Calu3 (cell line): ENCODE measurements around the gene NPDC1. TPM values are rescaled to one million over a fixed set of nuclear protein-coding genes. Genes with fewer than 3 reads are reported as not detected.

Source experiments
- BruUV-seq: library from RNA; stranded (reverse); fragments of 400-500 nt; replicated peaks from 2 replicates; lab custom pipeline; 2021; lab: Mats Ljungman, UMichigan
- CTCF ChIA-PET: fragments of 300-600 bp; sonication (Branson Sonifier 250); formaldehyde crosslinking; loops from one replicate; lab custom pipeline; 2022; ENCODE audit warnings: antibody characterized with exemption; lab: Charles Lee
- DNase-seq: peaks from one replicate; pipeline ENCODE4 v3.0.0; 2022
- H3K27ac Mint-ChIP-seq: one replicate; pipeline ENCODE4 v1.8.0; 2022; ENCODE audit warnings: mixed read lengths; ENCODE audit not compliant: unreplicated experiment
- H3K27me3 Mint-ChIP-seq: one replicate; pipeline ENCODE4 v1.8.0; 2022; ENCODE audit warnings: mixed read lengths; ENCODE audit not compliant: unreplicated experiment
- H3K36me3 Mint-ChIP-seq: one replicate; pipeline ENCODE4 v1.8.0; 2022; ENCODE audit warnings: mild to moderate bottlenecking, moderate library complexity, mixed read lengths; ENCODE audit not compliant: insufficient read depth, unreplicated experiment
- H3K4me1 Mint-ChIP-seq: one replicate; pipeline ENCODE4 v1.8.0; 2022; ENCODE audit warnings: mild to moderate bottlenecking, low read depth, mixed read lengths; ENCODE audit not compliant: unreplicated experiment
- H3K4me3 Mint-ChIP-seq: one replicate; pipeline ENCODE4 v1.8.0; 2022; ENCODE audit warnings: mild to moderate bottlenecking, low read depth, moderate library complexity, mixed read lengths; ENCODE audit not compliant: unreplicated experiment
- H3K9me3 Mint-ChIP-seq: one replicate; pipeline ENCODE4 v1.8.0; 2022; ENCODE audit warnings: low read depth, mixed read lengths; ENCODE audit not compliant: unreplicated experiment
- intact Hi-C: fragments of 100-400 bp; cut with micrococcal nuclease; formaldehyde crosslinking; loops from one replicate; pipeline ENCODE4 v1.10.0; 2022; ENCODE audit not compliant: unreplicated experiment
- total RNA-seq: library from RNA; stranded (reverse); gene quantifications from 2 replicates; pipeline ENCODE4 v1.2.3, GENCODE V29; 2022
- TF ChIP-seq, protein P1 (sequence below): fragments of 200-600 bp; IDR thresholded peaks from one replicate; pipeline ENCODE4 v1.8.0; 2022; ENCODE audit warnings: antibody characterized with exemption; ENCODE audit not compliant: unreplicated experiment

Gene NPDC1
- total RNA-seq, 1 experiment from 2014 or later: 65.2 TPM

- DNase-seq: no peak
- H3K27me3 Mint-ChIP-seq: no peaks in the 10 kb centered on the region
Measured at GRCh38 chr9:137076636-137077009, 30.6 kb upstream of the NPDC1 start.

GRCh38 chr9:137075275-137075775 is 29.3 kb upstream of the NPDC1 start:
- Mint-ChIP-seq H3K36me3 (peaks cover 12% of the 10 kb centered on the region), H3K4me1 (peaks cover 9% of the 10 kb centered on the region), H3K4me3 (no peak overlapping the region), H3K9me3 (no peaks in the 10 kb centered on the region), H3K27me3 (no peaks in the 10 kb centered on the region), H3K27ac (no peak overlapping the region)
- CTCF ChIA-PET: no interaction called here
- no TSS peak for BruUV-seq
- TF ChIP-seq, protein P1, sequence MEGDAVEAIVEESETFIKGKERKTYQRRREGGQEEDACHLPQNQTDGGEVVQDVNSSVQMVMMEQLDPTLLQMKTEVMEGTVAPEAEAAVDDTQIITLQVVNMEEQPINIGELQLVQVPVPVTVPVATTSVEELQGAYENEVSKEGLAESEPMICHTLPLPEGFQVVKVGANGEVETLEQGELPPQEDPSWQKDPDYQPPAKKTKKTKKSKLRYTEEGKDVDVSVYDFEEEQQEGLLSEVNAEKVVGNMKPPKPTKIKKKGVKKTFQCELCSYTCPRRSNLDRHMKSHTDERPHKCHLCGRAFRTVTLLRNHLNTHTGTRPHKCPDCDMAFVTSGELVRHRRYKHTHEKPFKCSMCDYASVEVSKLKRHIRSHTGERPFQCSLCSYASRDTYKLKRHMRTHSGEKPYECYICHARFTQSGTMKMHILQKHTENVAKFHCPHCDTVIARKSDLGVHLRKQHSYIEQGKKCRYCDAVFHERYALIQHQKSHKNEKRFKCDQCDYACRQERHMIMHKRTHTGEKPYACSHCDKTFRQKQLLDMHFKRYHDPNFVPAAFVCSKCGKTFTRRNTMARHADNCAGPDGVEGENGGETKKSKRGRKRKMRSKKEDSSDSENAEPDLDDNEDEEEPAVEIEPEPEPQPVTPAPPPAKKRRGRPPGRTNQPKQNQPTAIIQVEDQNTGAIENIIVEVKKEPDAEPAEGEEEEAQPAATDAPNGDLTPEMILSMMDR: no peak
- intact Hi-C loops: no loop called here
- DNase-seq: no peak

More at GRCh38 chr9:137076636-137077009, 30.6 kb upstream of the NPDC1 start:
- Mint-ChIP-seq H3K4me3 (peak overlapping the region; percentile 52), H3K27ac (no peak overlapping the region), H3K9me3 (no peaks in the 10 kb centered on the region), H3K36me3 (no peaks in the 10 kb centered on the region), H3K4me1 (no peaks in the 10 kb centered on the region)
- CTCF ChIA-PET: no interaction called here
- TF ChIP-seq, protein P1: no peak
- intact Hi-C loops: no loop called here
- no TSS peak for BruUV-seq

- H3K4me1 Mint-ChIP-seq: peaks cover 9% of the 10 kb centered on the region
- CTCF ChIA-PET: interaction anchor here (1.5 kb wide), 1 partner anchor 8 kb away, joined by 3 read pairs; no protein-coding TSS in a partner anchor
- TF ChIP-seq, protein P1: no peak
- no peaks in the 10 kb centered on the region for H3K9me3 Mint-ChIP-seq
- BruUV-seq: no TSS peak
- peaks cover 14% of the 10 kb centered on the region for H3K36me3 Mint-ChIP-seq
- DNase-seq: no peak
- H3K27ac Mint-ChIP-seq: no peak overlapping the region
- no peak overlapping the region for H3K4me3 Mint-ChIP-seq
- intact Hi-C loops: no loop called here
- no peaks in the 10 kb centered on the region for H3K27me3 Mint-ChIP-seq
Measured at GRCh38 chr9:137074657-137075274, 28.8 kb upstream of the NPDC1 start.

DNA sequence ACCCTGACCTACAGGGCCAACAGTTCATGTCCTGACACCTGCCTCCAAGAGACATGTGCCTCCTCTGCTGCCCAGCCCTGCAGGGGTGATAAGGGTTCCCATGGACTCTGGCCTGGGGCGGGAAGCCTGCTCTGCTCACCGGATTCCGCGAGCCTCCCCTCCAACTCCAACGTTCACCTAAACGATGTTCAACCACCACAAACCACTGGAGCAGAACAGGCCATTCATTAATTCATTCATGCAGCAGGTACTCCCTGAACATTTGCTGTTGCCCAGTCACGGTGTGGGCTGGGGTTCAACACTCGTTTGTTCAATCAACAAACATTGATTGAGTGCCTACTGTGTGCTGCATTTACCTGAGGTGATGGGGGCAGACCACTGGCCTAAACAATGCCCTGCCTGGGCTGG is 28.0 kb upstream of the NPDC1 start:
- no peak overlapping the region for H3K4me3 Mint-ChIP-seq
- DNase-seq: no peak
- no peak overlapping the region for H3K27ac Mint-ChIP-seq
- intact Hi-C loops: no loop called here
- H3K27me3 Mint-ChIP-seq: no peaks in the 10 kb centered on the region
- CTCF ChIA-PET: interaction anchor here (1.5 kb wide), 1 partner anchor 9 kb away, joined by 3 read pairs; no protein-coding TSS in a partner anchor
- no TSS peak for BruUV-seq
- no peaks in the 10 kb centered on the region for H3K9me3 Mint-ChIP-seq
- peaks cover 22% of the 10 kb centered on the region for H3K36me3 Mint-ChIP-seq
- TF ChIP-seq, protein P1: no peak
- peaks cover 9% of the 10 kb centered on the region for H3K4me1 Mint-ChIP-seq
